DOHH2 (cell line): ENCODE results near the gene ENTPD2.

Experiments used
- H3F3A ChIP-seq: fragments of 200-600 bp; sonication (generic), shearing (Covaris generic); 2 replicates; pipeline ENCODE4 v1.6.0; 2016; ENCODE audit warnings: antibody characterized with exemption, mild to moderate bottlenecking; ENCODE audit not compliant: control insufficient read depth, insufficient read depth
- H3K27ac ChIP-seq: fragments of 200-600 bp; sonication (generic); 2 replicates; pipeline ENCODE4 v1.5.1; 2014; ENCODE audit warnings: low read depth, mild to moderate bottlenecking, low read length, moderate library complexity
- H3K27me3 ChIP-seq: fragments of 200-600 bp; sonication (generic); 2 replicates; pipeline ENCODE4 v1.6.1; 2014; ENCODE audit warnings: mild to moderate bottlenecking, low read length, mixed read lengths; ENCODE audit not compliant: control insufficient read depth
- H3K36me3 ChIP-seq: fragments of 200-600 bp; sonication (generic); 2 replicates; pipeline ENCODE4 v1.6.1; 2014; ENCODE audit warnings: mild to moderate bottlenecking, low read length, moderate library complexity, mixed read lengths; ENCODE audit not compliant: control insufficient read depth
- H3K4me1 ChIP-seq: fragments of 200-600 bp; sonication (generic); 2 replicates; pipeline ENCODE4 v1.6.1; 2014; ENCODE audit warnings: mild to moderate bottlenecking, low read length, mixed read lengths; ENCODE audit not compliant: control insufficient read depth
- H3K4me2 ChIP-seq: fragments of 200-600 bp; sonication (generic); 2 replicates; pipeline ENCODE4 v1.6.0; 2014; ENCODE audit warnings: mild to moderate bottlenecking, low read length, moderate library complexity
- H3K4me3 ChIP-seq: fragments of 200-600 bp; sonication (generic); 2 replicates; pipeline ENCODE4 v1.5.1; 2014; ENCODE audit warnings: mild to moderate bottlenecking, low read length, mixed read lengths
- H3K79me2 ChIP-seq: fragments of 200-600 bp; sonication (generic); 2 replicates; pipeline ENCODE4 v1.6.1; 2014; ENCODE audit warnings: mild to moderate bottlenecking, low read length, mixed read lengths; ENCODE audit not compliant: control insufficient read depth
- H3K9me2 ChIP-seq: fragments of 200-600 bp; sonication (generic); replicated peaks from 2 replicates; pipeline ENCODE4 v1.6.1; 2014; ENCODE audit warnings: mild to moderate bottlenecking, low read length, mixed read lengths; ENCODE audit not compliant: control insufficient read depth
- H3K9me3 ChIP-seq: fragments of 200-600 bp; sonication (generic); 2 replicates; pipeline ENCODE4 v1.6.1; 2014; ENCODE audit warnings: antibody characterized with exemption, low read length, mixed read lengths; ENCODE audit not compliant: control insufficient read depth, insufficient read depth
- H4K20me1 ChIP-seq: fragments of 200-600 bp; sonication (generic); 2 replicates; pipeline ENCODE4 v1.6.0; 2014; ENCODE audit warnings: low read depth, mild to moderate bottlenecking, antibody characterized with exemption, low read length, moderate library complexity; ENCODE audit not compliant: control insufficient read depth, insufficient read depth
- CTCF ChIP-seq: fragments of 200-600 bp; sonication (generic); IDR thresholded peaks from one replicate; pipeline ENCODE4 v1.5.1; 2014; ENCODE audit warnings: antibody characterized with exemption, mild to moderate bottlenecking, low read depth, low read length; ENCODE audit not compliant: poor library complexity, severe bottlenecking
- EZH2phosphoT487 ChIP-seq: fragments of 200-600 bp; sonication (generic); IDR thresholded peaks from 2 replicates; pipeline ENCODE4 v1.6.1; 2017; ENCODE audit warnings: borderline replicate concordance, mild to moderate bottlenecking, antibody characterized with exemption, low read length, moderate library complexity, mixed read lengths

Gene ENTPD2

GRCh38 chr9:137012694-137013570 is 40.9 kb downstream of the ENTPD2 start:
- Histone ChIP-seq H3K79me2 (no peaks in the 10 kb centered on the region), H4K20me1 (no peaks in the 10 kb centered on the region), H3K27me3 (no peaks in the 10 kb centered on the region), H3K4me3 (no peak overlapping the region), H3F3A (no peaks in the 10 kb centered on the region), H3K36me3 (no peaks in the 10 kb centered on the region), H3K27ac (no peak overlapping the region), H3K9me2 (no peaks in the 10 kb centered on the region), H3K4me2 (no peak overlapping the region), H3K9me3 (no peaks in the 10 kb centered on the region), H3K4me1 (peaks cover 4% of the 10 kb centered on the region; the same call in 1 of the 2 replicates)
- TF ChIP-seq CTCF (no peak), EZH2phosphoT487 (no peak)

- no peak overlapping the region for H3K4me2 ChIP-seq
- no peaks in the 10 kb centered on the region for H4K20me1 ChIP-seq
- no peaks in the 10 kb centered on the region for H3F3A ChIP-seq
- H3K27ac ChIP-seq: no peak overlapping the region
- H3K9me2 ChIP-seq: no peaks in the 10 kb centered on the region
- H3K4me3 ChIP-seq: no peak overlapping the region
- no peak for TF ChIP-seq EZH2phosphoT487
- TF ChIP-seq CTCF: no peak
- no peaks in the 10 kb centered on the region for H3K36me3 ChIP-seq
- peaks cover 4% of the 10 kb centered on the region; the same call in 1 of the 2 replicates for H3K4me1 ChIP-seq
- no peaks in the 10 kb centered on the region for H3K27me3 ChIP-seq
- no peaks in the 10 kb centered on the region for H3K79me2 ChIP-seq
- no peaks in the 10 kb centered on the region for H3K9me3 ChIP-seq
Measured at GRCh38 chr9:137011907-137012675, 41.8 kb downstream of the ENTPD2 start.

GRCh38 chr9:137011156-137011555 is 42.7 kb downstream of the ENTPD2 start:
- Histone ChIP-seq H3K79me2 (no peaks in the 10 kb centered on the region), H3K27ac (no peak overlapping the region), H4K20me1 (no peaks in the 10 kb centered on the region), H3K4me2 (no peak overlapping the region), H3K9me2 (no peaks in the 10 kb centered on the region), H3K27me3 (no peaks in the 10 kb centered on the region), H3K9me3 (no peaks in the 10 kb centered on the region), H3K4me1 (peaks cover 4% of the 10 kb centered on the region; the same call in 1 of the 2 replicates), H3K36me3 (no peaks in the 10 kb centered on the region), H3F3A (no peaks in the 10 kb centered on the region), H3K4me3 (no peak overlapping the region)
- TF ChIP-seq EZH2phosphoT487: no peak
- no peak for TF ChIP-seq CTCF
